ENCODE data around the gene DENND4B.
"Not testable (repeated sequence)": the region's sequence is repeated elsewhere in the genome, so short reads cannot be mapped to it uniquely, and the experiment has no call there.

Gene DENND4B

DNA sequence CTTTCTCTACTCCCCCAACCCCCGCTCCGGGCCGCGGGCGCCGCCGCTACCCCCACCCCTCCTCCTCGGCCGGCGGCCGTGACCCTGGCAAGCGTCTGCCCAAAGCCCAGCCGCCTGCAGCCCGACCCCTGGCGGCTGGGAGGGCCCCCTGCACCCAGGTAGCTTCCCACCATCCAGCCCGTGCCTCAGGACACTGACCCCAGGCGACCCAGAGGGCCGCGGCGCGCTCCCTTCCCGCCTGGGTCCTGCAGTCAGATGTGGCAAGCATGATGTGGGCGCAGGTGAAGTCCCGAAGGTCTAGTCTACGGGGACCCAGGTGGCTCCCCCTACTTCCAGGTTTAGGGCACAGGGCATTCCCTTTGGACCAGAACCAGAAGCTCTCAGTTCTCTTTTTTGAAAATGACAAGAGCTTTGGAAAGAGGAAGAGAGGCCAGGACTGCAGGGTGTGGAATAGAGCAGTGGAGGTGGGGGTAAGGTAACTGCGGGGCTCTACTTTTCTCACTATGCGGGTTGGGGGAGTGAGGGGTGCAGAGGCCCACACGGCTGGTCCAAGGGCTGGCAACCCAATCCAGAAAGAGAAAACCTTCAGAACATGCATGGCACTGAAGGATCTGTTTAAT, at the start of gene DENND4B:
DENND4B (minus strand) TSS at position 97 of the 620 bp plus-strand sequence. CDS start 2,344 bp downstream, outside the sequence.
- DNase-seq, result peak; percentile 87
- in situ Hi-C loops (cut with HindIII; ENCODE audit: low pct_ligation_motif_present, low pct_unique_long_range_greater_than_20kb, low sequenced_read_pairs), result no loop called here

DNA sequence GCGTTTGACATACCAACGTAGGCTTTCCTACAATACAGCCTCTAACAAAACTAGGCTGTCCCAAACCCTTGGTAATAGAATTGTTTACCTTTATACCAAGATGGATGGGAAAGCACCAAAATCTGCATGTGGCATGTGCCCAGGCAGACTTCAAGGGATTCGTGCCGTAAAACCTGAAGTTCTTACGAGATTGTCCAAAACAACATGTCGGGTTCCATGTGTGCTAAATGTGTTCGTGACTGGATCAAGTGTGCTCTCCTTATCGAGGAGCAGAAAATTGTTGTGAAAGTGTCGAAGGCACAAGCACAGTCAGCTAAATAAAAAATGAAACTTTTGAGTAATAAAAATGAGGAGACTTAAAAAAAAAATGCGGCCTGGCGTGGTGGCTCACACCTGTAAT, 49.1 kb upstream of the DENND4B start:
- DNase-seq, result no peak

GRCh38 chr1:153995202-153995601, 48.7 kb upstream of the DENND4B start:
- in situ Hi-C loops (cut with HindIII; ENCODE audit: low pct_ligation_motif_present, low pct_unique_long_range_greater_than_20kb, low sequenced_read_pairs), result no loop called here

More for the DNA sequence above, 49.1 kb upstream of the DENND4B start:
- in situ Hi-C loops (cut with HindIII; ENCODE audit: low pct_ligation_motif_present, low pct_unique_long_range_greater_than_20kb, low sequenced_read_pairs), result no loop called here

GRCh38 chr1:153991806-153992205, 45.3 kb upstream of the DENND4B start:
- in situ Hi-C loops (cut with HindIII; ENCODE audit: low pct_ligation_motif_present, low pct_unique_long_range_greater_than_20kb, low sequenced_read_pairs), result no loop called here
- DNase-seq, result no peak

More at GRCh38 chr1:153995202-153995601, 48.7 kb upstream of the DENND4B start:
- DNase-seq, result no peak

GRCh38 chr1:153991151-153991630, 44.7 kb upstream of the DENND4B start:
- DNase-seq, result no peak
- in situ Hi-C loops (cut with HindIII; ENCODE audit: low pct_ligation_motif_present, low pct_unique_long_range_greater_than_20kb, low sequenced_read_pairs), result no loop called here

DNA sequence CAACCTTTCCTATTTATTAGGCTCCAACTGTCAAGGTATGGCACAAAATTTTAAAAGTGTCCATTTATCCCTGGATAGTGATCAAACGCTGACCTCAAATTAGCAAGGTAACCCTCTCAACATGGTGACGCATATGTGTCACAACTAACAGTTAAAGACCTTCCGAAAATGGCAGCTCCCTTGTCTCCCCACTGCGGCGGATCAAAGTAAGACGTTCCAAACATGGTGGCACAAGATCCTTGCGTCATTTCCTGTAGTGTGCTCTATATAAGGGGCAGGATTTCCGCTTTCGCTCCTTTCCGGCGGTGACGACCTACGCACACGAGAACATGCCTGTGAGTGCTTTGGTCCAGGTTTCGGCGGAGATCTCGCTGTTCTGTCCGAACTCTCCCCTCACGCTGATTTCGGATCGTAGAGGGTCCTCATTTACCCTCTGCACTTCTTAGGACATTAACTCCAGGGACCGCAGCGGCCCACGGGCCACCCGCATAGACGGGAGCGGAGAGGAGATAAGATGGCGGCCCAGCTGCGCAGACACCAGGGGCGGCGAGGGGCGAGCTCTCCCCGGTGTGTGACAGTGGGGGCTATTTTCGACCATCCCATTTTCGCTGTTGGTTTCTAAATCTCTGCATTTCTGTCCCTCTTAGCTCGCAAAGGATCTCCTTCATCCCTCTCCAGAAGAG, 44.1 kb upstream of the DENND4B start, which contains the start of gene RPS27:
RPS27 (plus strand) TSS at position 295 of the 683 bp plus-strand sequence; CDS start at position 330, 35 bp downstream.
- DNase-seq, result peak; percentile 99
- in situ Hi-C loops (cut with HindIII; ENCODE audit: low pct_ligation_motif_present, low pct_unique_long_range_greater_than_20kb, low sequenced_read_pairs), result no loop called here

GRCh38 chr1:153987621-153988020, 41.1 kb upstream of the DENND4B start:
- no peak for DNase-seq
- in situ Hi-C loops (cut with HindIII; ENCODE audit: low pct_ligation_motif_present, low pct_unique_long_range_greater_than_20kb, low sequenced_read_pairs), result no loop called here

- in situ Hi-C loops (cut with HindIII; ENCODE audit: low pct_ligation_motif_present, low pct_unique_long_range_greater_than_20kb, low sequenced_read_pairs), result no loop called here
- peak; percentile 94 for DNase-seq
These were observed 39.6 kb upstream of the DENND4B start, which contains the start of gene RAB13 for GRCh38 chr1:153985941-153986761. Gene RAB13, minus strand, starts transcription at chr1:153986339. Its CDS starts 103 bp downstream, at chr1:153986236.

DNA sequence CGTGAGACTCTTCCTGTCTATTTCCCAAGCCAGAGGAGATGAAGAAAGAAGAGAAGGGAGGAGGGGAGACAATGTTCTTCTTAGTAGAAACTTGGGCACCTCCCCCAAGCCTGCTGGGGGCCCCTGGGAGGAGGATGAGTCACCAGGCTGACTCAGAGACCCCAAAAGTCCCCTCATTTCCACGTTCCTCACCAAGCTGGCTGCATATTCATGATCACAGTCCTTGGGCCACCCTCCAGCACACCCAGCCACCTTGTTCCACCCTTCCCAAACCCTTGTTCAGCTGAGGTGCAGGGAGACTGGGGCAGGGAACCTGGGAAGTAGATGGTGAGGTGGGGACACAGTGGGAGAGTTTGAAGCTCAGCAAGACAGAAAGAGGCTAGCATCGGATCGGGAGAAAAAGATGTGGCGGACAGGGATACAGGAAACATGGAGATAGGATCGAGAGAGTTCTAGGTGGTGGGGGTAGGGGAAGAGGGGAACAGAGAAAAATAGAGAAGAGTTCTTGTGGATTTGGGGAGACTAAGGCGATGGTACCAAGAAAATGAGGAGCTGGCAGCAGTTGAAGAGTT, 38.9 kb upstream of the DENND4B start:
- in situ Hi-C loops (cut with HindIII; ENCODE audit: low pct_ligation_motif_present, low pct_unique_long_range_greater_than_20kb, low sequenced_read_pairs), result no loop called here
- no peak for DNase-seq

GRCh38 chr1:153984123-153984894, 37.8 kb upstream of the DENND4B start:
- in situ Hi-C loops (cut with HindIII; ENCODE audit: low pct_ligation_motif_present, low pct_unique_long_range_greater_than_20kb, low sequenced_read_pairs), result no loop called here
- no peak for DNase-seq

- DNase-seq; in situ Hi-C loops (cut with HindIII; ENCODE audit: low pct_ligation_motif_present, low pct_unique_long_range_greater_than_20kb, low sequenced_read_pairs): not testable (repeated sequence)
These were observed 35.2 kb upstream of the DENND4B start for GRCh38 chr1:153981735-153982134.

GRCh38 chr1:153979091-153979490, 32.6 kb upstream of the DENND4B start:
- DNase-seq; in situ Hi-C loops (cut with HindIII; ENCODE audit: low pct_ligation_motif_present, low pct_unique_long_range_greater_than_20kb, low sequenced_read_pairs): not testable (repeated sequence)

- DNase-seq, result no peak
- in situ Hi-C loops (cut with HindIII; ENCODE audit: low pct_ligation_motif_present, low pct_unique_long_range_greater_than_20kb, low sequenced_read_pairs), result no loop called here
These were observed 31.9 kb upstream of the DENND4B start for GRCh38 chr1:153978274-153978909.

DNA sequence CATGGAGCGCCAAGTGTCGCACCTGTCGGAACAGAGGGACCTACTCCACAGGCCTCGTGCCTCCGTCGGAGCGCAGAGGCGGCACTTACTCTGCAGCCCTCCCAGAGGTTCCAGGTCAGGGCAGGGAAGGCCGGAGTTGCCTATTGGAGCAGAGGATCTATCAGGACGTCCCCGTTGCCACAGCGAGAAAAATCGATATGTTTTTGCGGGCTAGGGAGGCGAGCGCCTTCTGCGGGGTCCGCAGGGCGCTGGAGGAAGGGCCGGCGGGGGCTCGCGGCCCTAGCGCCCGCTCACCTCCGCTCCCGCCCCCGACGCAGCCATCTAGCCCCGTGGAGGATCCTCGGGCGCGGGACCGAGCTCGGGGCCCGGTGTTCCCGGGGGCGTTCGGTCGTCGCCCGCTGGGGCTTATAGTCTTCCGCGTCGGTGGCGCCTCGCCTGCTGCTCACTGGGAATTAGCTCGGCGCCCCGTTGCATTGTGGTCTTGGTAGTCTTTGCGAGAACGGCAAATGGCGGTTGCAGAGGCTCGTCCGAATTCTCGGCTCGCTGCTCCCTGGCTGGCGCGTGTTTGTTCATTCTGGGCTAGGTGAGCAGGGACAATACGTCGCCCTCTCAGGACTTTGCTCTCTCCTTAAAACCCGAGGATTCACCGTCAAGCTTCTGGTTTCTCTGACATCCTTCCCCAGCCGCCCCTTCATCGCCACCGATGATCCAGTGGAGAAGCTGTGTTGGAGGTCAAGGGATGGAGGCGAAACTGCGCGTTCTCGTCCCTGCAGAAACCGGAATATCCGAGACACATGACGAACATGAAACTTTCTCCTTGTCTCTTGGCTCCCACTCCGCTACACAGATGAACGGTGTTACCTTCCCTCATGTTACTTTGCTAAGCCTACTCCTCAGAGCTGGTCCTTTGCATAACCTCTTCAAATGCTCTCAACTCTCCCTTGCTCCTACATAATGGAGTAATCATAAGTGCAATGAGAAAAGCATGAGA, 31.0 kb upstream of the DENND4B start, which contains the start of gene JTB:
JTB (minus strand) TSS at position 425 of the 991 bp plus-strand sequence; CDS start at position 3, 422 bp downstream.
- in situ Hi-C loops (cut with HindIII; ENCODE audit: low pct_ligation_motif_present, low pct_unique_long_range_greater_than_20kb, low sequenced_read_pairs), result no loop called here
- peak; percentile 86 for DNase-seq

DNA sequence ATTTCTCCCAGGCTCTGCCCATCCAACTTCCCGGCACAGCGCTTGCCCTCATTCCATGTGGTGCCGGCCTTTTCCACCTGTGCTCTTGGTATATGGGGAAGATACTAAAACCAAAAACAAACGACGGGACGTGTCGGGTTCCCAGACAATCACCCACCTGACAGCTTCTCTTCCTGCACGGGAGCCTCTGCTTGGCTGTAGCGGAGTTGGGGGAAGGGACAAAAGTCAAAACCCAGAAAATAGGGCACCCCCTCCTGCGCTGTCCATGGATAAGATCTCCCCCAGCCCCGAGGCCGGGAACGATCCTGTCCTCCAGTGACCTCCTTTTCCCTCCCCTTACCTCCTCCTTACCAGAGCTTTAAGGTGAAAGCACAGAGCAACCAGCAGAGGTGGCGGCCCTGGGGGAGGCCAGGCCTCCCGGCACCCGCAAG, 30.3 kb upstream of the DENND4B start:
- DNase-seq, result no peak
- in situ Hi-C loops (cut with HindIII; ENCODE audit: low pct_ligation_motif_present, low pct_unique_long_range_greater_than_20kb, low sequenced_read_pairs), result no loop called here

DNA sequence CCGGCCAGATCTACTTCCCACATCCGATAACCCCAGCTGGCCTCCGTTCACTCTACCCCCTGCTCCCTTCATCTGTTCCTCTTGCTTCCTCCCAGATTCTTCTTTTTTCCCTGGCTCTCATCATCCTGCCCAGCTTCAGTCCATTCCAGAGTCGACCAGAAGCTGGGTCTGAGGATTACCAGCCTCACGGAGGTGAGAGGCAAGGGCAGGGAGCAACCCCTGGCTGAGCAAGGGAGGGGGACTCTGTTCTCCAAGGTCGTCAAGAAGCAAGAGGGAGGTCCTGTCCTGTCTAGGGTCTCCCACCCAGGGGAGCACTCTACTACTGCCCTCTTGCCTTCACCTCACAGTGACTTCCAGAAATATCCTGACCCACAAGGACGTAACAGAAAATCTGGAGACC, 27.0 kb upstream of the DENND4B start:
- in situ Hi-C loops (cut with HindIII; ENCODE audit: low pct_ligation_motif_present, low pct_unique_long_range_greater_than_20kb, low sequenced_read_pairs), result no loop called here
- no peak for DNase-seq

Measured in ACHN (cell line).